Vagina (tissue), 2 donors: ENCODE measurements around the gene KAZN.

Experiments
- POLR2A ChIP-seq, 2 donors: fragments of 450-650 bp; IDR thresholded peaks; one replicate each; pipeline ENCODE4 v1.6.1; 2017; ENCODE audit warnings: antibody characterized with exemption in 2 of 2, mild to moderate bottlenecking in 2 of 2, moderate library complexity in 2 of 2
- TF ChIP-seq, protein P1 (sequence below), 3 experiments: fragments of 450-650 bp in 2 of 3; fragments of 200-600 bp in 1 of 3; sonication (generic) in 1 of 3; IDR thresholded peaks; one replicate each; pipeline ENCODE4 v1.5.1; 2017 to 2019; ENCODE audit warnings: antibody characterized with exemption in 3 of 3, mild to moderate bottlenecking in 2 of 3, moderate library complexity in 2 of 3

DNA sequence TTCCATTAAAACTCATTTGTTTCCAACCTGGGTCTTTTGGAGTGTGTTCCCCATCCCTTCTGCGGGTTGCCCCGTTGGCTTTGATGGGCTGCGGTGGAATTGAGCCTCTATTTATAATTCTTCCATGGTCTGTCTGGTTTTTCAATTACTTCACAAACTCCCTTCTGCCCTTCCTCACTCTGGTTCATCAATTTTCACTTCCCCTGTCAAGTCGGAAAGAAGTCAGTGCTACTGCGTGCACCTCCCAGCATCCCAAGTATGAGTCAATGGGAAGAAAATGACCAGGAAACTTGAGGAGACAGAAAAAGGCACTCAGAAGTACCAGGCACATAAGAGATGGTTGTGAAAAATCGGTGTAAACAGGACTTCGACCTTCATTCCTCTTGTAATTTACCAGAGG lies 126.2 kb downstream of the KAZN start:
- TF ChIP-seq, protein P1, sequence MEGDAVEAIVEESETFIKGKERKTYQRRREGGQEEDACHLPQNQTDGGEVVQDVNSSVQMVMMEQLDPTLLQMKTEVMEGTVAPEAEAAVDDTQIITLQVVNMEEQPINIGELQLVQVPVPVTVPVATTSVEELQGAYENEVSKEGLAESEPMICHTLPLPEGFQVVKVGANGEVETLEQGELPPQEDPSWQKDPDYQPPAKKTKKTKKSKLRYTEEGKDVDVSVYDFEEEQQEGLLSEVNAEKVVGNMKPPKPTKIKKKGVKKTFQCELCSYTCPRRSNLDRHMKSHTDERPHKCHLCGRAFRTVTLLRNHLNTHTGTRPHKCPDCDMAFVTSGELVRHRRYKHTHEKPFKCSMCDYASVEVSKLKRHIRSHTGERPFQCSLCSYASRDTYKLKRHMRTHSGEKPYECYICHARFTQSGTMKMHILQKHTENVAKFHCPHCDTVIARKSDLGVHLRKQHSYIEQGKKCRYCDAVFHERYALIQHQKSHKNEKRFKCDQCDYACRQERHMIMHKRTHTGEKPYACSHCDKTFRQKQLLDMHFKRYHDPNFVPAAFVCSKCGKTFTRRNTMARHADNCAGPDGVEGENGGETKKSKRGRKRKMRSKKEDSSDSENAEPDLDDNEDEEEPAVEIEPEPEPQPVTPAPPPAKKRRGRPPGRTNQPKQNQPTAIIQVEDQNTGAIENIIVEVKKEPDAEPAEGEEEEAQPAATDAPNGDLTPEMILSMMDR (IDR thresholded peaks at IDR 0.05) = no peak
- no peak for TF ChIP-seq POLR2A (IDR thresholded peaks at IDR 0.05)
